HG02870 (cell line): ENCODE measurements around the gene SLC22A15.
"Not testable (repeated sequence)": the region's sequence is repeated elsewhere in the genome, so short reads cannot be mapped to it uniquely, and the experiment has no call there.

Experiments
- ATAC-seq: cut with Tn5 transposase; IDR thresholded peaks from one replicate; pipeline ENCODE4 v1.9.1; 2021; ENCODE audit warnings: mild to moderate bottlenecking, moderate library complexity; ENCODE audit not compliant: unreplicated experiment

Gene SLC22A15

GRCh38 chr1:116031302-116031835 is 55.1 kb downstream of the SLC22A15 start:
- ATAC-seq: no peak

- ATAC-seq: no peak
Observed at GRCh38 chr1:116033322-116033721, 57.0 kb downstream of the SLC22A15 start.

- ATAC-seq: no peak
Observed at GRCh38 chr1:116036255-116036654, 59.9 kb downstream of the SLC22A15 start.

GRCh38 chr1:116038679-116039078 is 62.4 kb downstream of the SLC22A15 start:
- no peak for ATAC-seq

- ATAC-seq: no peak
Observed at GRCh38 chr1:116044071-116044470, 67.8 kb downstream of the SLC22A15 start.

- not testable (repeated sequence) for ATAC-seq
Observed at GRCh38 chr1:116046933-116047332, 70.6 kb downstream of the SLC22A15 start.

GRCh38 chr1:116051896-116052295 is 75.6 kb downstream of the SLC22A15 start:
- ATAC-seq: not testable (repeated sequence)

GRCh38 chr1:116062201-116062600 is 85.9 kb downstream of the SLC22A15 start:
- no peak for ATAC-seq

- ATAC-seq: no peak
Observed at GRCh38 chr1:116064616-116065015, 88.3 kb downstream of the SLC22A15 start.

- no peak for ATAC-seq
Observed at GRCh38 chr1:116066868-116067565, 90.7 kb downstream of the SLC22A15 start.

- no peak for ATAC-seq
Observed at GRCh38 chr1:116067566-116067890, 91.2 kb downstream of the SLC22A15 start.

- ATAC-seq: no peak
Observed at GRCh38 chr1:116075575-116075974, 99.3 kb downstream of the SLC22A15 start.

GRCh38 chr1:116075990-116076389 is 99.7 kb downstream of the SLC22A15 start:
- ATAC-seq: no peak

GRCh38 chr1:116076831-116077230 is 100.5 kb downstream of the SLC22A15 start:
- no peak for ATAC-seq

GRCh38 chr1:116078699-116079223 is 102.4 kb downstream of the SLC22A15 start:
- no peak for ATAC-seq

GRCh38 chr1:116087628-116088027 is 111.3 kb downstream of the SLC22A15 start:
- ATAC-seq: no peak

GRCh38 chr1:116089870-116090269 is 113.6 kb downstream of the SLC22A15 start:
- no peak for ATAC-seq

GRCh38 chr1:116091083-116091482 is 114.8 kb downstream of the SLC22A15 start:
- no peak for ATAC-seq

GRCh38 chr1:116092752-116093489 is 116.6 kb downstream of the SLC22A15 start:
- ATAC-seq: no peak

GRCh38 chr1:116095027-116095426 is 118.7 kb downstream of the SLC22A15 start:
- no peak for ATAC-seq

- ATAC-seq: no peak
Observed at GRCh38 chr1:116096013-116096618, 119.8 kb downstream of the SLC22A15 start.

- ATAC-seq: no peak
Observed at GRCh38 chr1:116097626-116098025, 121.3 kb downstream of the SLC22A15 start.
